OCI-LY7 (cell line): ENCODE measurements around the gene WDR31. TPM values are rescaled to one million over a fixed set of nuclear protein-coding genes. Genes with fewer than 3 reads are reported as not detected.
"Not testable (repeated sequence)": the region's sequence is repeated elsewhere in the genome, so short reads cannot be mapped to it uniquely, and the experiment has no call there.

Source experiments
- BruUV-seq: library from RNA; stranded (reverse); fragments of 400-500 nt; replicated peaks from 2 replicates; lab custom pipeline; 2021; lab: Mats Ljungman, UMichigan
- CTCF ChIA-PET: fragments of 300-600 bp; sonication (Branson Sonifier 250); formaldehyde crosslinking; loops from one replicate; lab custom pipeline; 2022; ENCODE audit warnings: antibody characterized with exemption; ENCODE audit not compliant: unreplicated experiment; lab: Charles Lee
- POLR2A ChIA-PET: fragments of 300-600 bp; sonication (Branson Sonifier 250); formaldehyde crosslinking; loops from one replicate; lab custom pipeline; 2022; ENCODE audit warnings: antibody characterized with exemption; lab: Charles Lee
- DNase-seq: peaks from one replicate; pipeline ENCODE4 v3.0.0-alpha.2; 2015; ENCODE audit warnings: low spot score
- H2AFZ ChIP-seq: fragments of 200-600 bp; sonication (generic), shearing (Covaris generic); 2 replicates; pipeline ENCODE4 v1.6.1; 2014; ENCODE audit warnings: mild to moderate bottlenecking, antibody characterized with exemption, low read length, moderate library complexity
- H3K27ac ChIP-seq: fragments of 200-600 bp; sonication (generic); 2 replicates; pipeline ENCODE4 v1.5.1; 2014; ENCODE audit warnings: mixed run types, low read depth, mild to moderate bottlenecking, moderate library complexity, low read length, inconsistent platforms; ENCODE audit not compliant: poor library complexity, severe bottlenecking
- H3K36me3 ChIP-seq: fragments of 200-600 bp; sonication (generic); 2 replicates; pipeline ENCODE4 v1.6.1; 2014; ENCODE audit warnings: mild to moderate bottlenecking, antibody characterized with exemption, low read length, moderate library complexity, mixed read lengths; ENCODE audit not compliant: insufficient read depth
- H3K4me1 ChIP-seq: fragments of 200-600 bp; sonication (generic); 2 replicates; pipeline ENCODE4 v1.5.1; 2014; ENCODE audit warnings: mild to moderate bottlenecking, low read length; ENCODE audit not compliant: insufficient read depth, poor library complexity, severe bottlenecking
- H3K4me2 ChIP-seq: fragments of 200-600 bp; sonication (generic); 2 replicates; pipeline ENCODE4 v1.6.1; 2014; ENCODE audit warnings: mild to moderate bottlenecking, low read length
- H3K4me3 ChIP-seq: fragments of 200-600 bp; sonication (generic); 2 replicates; pipeline ENCODE4 v1.5.1; 2014; ENCODE audit warnings: mild to moderate bottlenecking, low read depth, low read length; ENCODE audit not compliant: poor library complexity, severe bottlenecking
- H3K79me2 ChIP-seq: fragments of 200-600 bp; sonication (generic); 2 replicates; pipeline ENCODE4 v1.6.1; 2016; ENCODE audit warnings: low read depth, mild to moderate bottlenecking, low read length, moderate library complexity, mixed read lengths; ENCODE audit not compliant: insufficient read depth
- H3K9me2 ChIP-seq: fragments of 200-600 bp; sonication (generic); 2 replicates; pipeline ENCODE4 v1.6.1; 2016; ENCODE audit warnings: mild to moderate bottlenecking, low read length, mixed read lengths; ENCODE audit not compliant: insufficient read depth
- H3K9me3 ChIP-seq: fragments of 200-600 bp; sonication (generic); 2 replicates; pipeline ENCODE4 v1.6.1; 2014; ENCODE audit warnings: mild to moderate bottlenecking, mixed run types, low read length, mixed read lengths
- H4K20me1 ChIP-seq: fragments of 200-600 bp; sonication (generic); 2 replicates; pipeline ENCODE4 v1.6.1; 2014; ENCODE audit warnings: mild to moderate bottlenecking, antibody characterized with exemption, low read length, moderate library complexity, mixed read lengths; ENCODE audit not compliant: insufficient read depth
- CTCF ChIP-seq: fragments of 200-600 bp; sonication (generic); conservative IDR thresholded peaks from 2 replicates; pipeline ENCODE4 v1.5.1; 2014; ENCODE audit warnings: mild to moderate bottlenecking, antibody characterized with exemption, low read length, moderate library complexity, mixed read lengths
- EZH2phosphoT487 ChIP-seq: fragments of 200-600 bp; sonication (generic); IDR thresholded peaks from 2 replicates; pipeline ENCODE4 v1.6.1; 2018; ENCODE audit warnings: low read depth, borderline replicate concordance, mild to moderate bottlenecking, mixed run types, antibody characterized with exemption, low read length, moderate library complexity, mixed read lengths
- intact Hi-C: fragments of 100-400 bp; cut with micrococcal nuclease; formaldehyde crosslinking; loops from one replicate; pipeline ENCODE4 v1.10.0; 2022; ENCODE audit not compliant: unreplicated experiment
- total RNA-seq, 2 experiments: library from RNA; depleted of rRNA in 1 of 2; stranded (reverse); fragments of >200 nt in 1 of 2; shearing (Covaris generic) in 1 of 2; gene quantifications; 2 replicates each; pipeline ENCODE4 v1.2.3, GENCODE V29; 2014 to 2022

WDR31 gene
- total RNA-seq, 2 experiments from 2014 or later = 0.19 to 1.4 TPM

- ChIA-PET CTCF (no interaction called here), POLR2A (interaction anchor here (0.7 to 1.1 kb wide), 2 partner anchors 11 to 16 kb away, joined by 3 to 5 read pairs; partner anchors contain the start of gene HDHD3)
- H3K27ac ChIP-seq = no peak overlapping the region
- no peak overlapping the region for H2AFZ ChIP-seq
- H3K4me3 ChIP-seq = no peak overlapping the region
- BruUV-seq = TSS peak; percentile 91
- intact Hi-C loops = no loop called here
- no peaks in the 10 kb centered on the region for H3K9me2 ChIP-seq
- H3K9me3 ChIP-seq = no peaks in the 10 kb centered on the region
- H3K4me2 ChIP-seq = no peak overlapping the region
- no peaks in the 10 kb centered on the region for H4K20me1 ChIP-seq
- no peaks in the 10 kb centered on the region for H3K4me1 ChIP-seq
- H3K79me2 ChIP-seq = no peaks in the 10 kb centered on the region
- peaks cover 14% of the 10 kb centered on the region; the same call in 1 of the 2 replicates for H3K36me3 ChIP-seq
- no peak for DNase-seq
- TF ChIP-seq CTCF (no peak), EZH2phosphoT487 (no peak)
These were observed 46.7 kb upstream of the WDR31 start for GRCh38 chr9:113386571-113387393.

- H3K9me2 ChIP-seq = no peaks in the 10 kb centered on the region
- ChIA-PET POLR2A (interaction anchor here (0.5 to 0.6 kb wide), 2 partner anchors 107 to 1770 kb away, joined by 3 read pairs; partner anchors contain the start of genes CDC26 and PRPF4), CTCF (no interaction called here)
- no peaks in the 10 kb centered on the region for H4K20me1 ChIP-seq
- H2AFZ ChIP-seq = no peak overlapping the region
- no TSS peak for BruUV-seq
- H3K4me3 ChIP-seq = no peak overlapping the region
- peaks cover 14% of the 10 kb centered on the region for H3K4me1 ChIP-seq
- no peaks in the 10 kb centered on the region for H3K79me2 ChIP-seq
- H3K4me2 ChIP-seq = no peak overlapping the region
- no peaks in the 10 kb centered on the region for H3K36me3 ChIP-seq
- no peak overlapping the region for H3K27ac ChIP-seq
- H3K9me3 ChIP-seq = no peaks in the 10 kb centered on the region
- DNase-seq = no peak
- intact Hi-C loops = no loop called here
- TF ChIP-seq CTCF (no peak), EZH2phosphoT487 (no peak)
These were observed 41.9 kb upstream of the WDR31 start for GRCh38 chr9:113381909-113382411.

- H3K9me3 ChIP-seq, BruUV-seq, H3K27ac ChIP-seq, intact Hi-C loops, H3K9me2 ChIP-seq, DNase-seq, H3K4me2 ChIP-seq, H3K36me3 ChIP-seq, H2AFZ ChIP-seq, CTCF ChIA-PET, H3K4me3 ChIP-seq, H3K79me2 ChIP-seq, H4K20me1 ChIP-seq: not testable (repeated sequence)
- peaks cover 15% of the 10 kb centered on the region for H3K4me1 ChIP-seq
- POLR2A ChIA-PET = interaction anchor here (0.6 kb wide), 1 partner anchor 1770 kb away, joined by 3 read pairs; no protein-coding TSS in a partner anchor
These were observed 41.4 kb upstream of the WDR31 start for GRCh38 chr9:113381441-113381840.
